Activated CD4-positive, alpha-beta T cell treated with anti-CD3 and anti-CD28 coated beads, Interleukin-2, Interleukin-6, amounts not matched to agents 100 ng/mL and 50 ng/mL, durations not matched to agents 16 hours and 8 hours (primary cell): ENCODE data around the gene ZNF283.
"Not testable (repeated sequence)": the region's sequence is repeated elsewhere in the genome, so short reads cannot be mapped to it uniquely, and the experiment has no call there.

Source experiments
- DNase-seq: peaks from one replicate; pipeline ENCODE4 v3.0.0-alpha.2; 2020

Gene ZNF283

DNA sequence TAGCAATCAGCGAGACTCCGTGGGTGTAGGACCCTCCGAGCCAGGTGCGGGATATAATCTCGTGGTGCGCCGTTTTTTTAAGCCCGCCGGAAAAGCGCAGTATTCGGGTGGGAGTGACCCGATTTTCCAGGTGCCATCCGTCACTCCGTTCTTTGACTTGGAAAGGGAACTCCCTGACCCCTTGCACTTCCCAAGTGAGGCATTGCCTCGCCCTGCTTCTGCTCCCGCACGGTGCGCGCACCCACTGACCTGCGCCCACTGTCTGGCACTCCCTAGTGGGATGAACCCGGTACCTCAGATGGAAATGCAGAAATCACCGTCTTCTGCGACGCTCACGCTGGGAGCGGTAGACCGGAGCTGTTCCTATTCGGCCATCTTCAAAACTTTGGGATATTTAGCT, 39.8 kb downstream of the ZNF283 start:
- not testable (repeated sequence) for DNase-seq

DNA sequence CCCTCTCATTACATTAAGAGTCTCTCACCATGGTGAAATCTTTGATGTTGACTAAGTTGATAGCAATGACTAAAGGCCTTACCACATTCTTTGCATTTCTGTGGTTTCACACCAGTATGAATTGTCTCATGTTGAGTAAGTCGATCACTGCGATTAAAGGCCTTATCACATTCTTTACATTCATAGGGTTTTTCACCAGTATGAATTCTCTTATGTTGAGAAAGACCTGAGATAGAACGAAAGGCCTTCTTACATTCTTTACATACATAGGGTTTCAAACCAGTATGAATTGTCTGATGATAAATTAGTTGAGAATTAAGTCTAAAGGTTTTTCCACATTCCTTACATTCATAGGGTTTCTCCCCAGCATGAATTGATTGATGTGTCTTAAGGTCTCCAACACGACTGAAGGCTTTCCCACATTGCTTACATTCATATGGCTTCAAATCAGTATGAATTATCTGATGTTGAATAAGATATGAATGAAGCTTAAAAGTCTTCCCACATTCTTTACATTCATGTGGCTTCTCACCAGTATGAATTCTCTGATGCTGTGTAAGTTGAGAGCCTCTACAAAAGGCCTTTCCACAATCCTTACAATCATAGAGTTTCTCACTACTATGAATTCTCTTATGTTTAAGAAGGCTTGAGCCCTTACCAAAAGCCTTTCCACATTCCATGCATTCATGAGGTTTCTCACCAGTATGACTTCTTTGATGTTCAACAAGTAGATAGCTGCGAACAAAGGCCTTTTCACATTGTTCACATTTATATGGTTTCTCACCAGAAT, 45.6 kb downstream of the ZNF283 start:
- DNase-seq = no peak

DNA sequence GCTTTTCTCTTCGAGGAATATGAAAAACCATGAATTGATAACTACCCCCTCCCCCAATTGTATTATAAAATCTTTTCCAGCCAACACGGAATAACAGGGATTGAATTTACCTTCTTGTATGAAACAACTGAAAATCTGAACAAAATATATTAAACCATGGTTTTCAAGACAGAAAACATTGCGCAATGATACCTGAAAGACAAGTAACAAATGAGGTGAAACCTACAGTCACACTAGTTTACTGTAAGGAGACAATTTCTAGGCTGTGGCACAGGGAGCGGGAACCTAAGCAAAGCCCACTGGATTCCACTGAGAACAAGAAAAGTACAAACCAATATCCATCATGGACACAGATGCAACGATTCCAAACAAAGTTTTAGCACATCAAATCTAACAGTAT, 53.4 kb downstream of the ZNF283 start:
- no peak for DNase-seq

DNA sequence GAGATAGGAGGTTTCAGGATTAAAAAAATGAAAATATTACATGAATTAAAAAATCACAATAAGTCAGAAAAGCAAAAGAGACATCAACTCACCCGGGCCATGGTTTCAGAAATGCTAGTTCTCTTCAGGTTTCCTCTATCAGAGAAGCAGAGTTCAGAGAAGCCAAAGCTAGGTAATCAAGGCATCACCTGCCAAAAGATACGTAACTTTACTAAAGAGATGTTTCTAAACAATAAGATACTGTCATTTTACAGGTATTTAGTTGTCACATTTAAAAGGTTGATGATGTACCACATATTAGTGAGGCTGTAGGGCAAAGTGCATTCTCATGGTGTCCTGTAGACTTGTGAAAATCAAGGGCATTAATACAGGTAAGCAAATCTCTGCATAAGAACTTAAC, 56.7 kb downstream of the ZNF283 start, which contains the start of gene ZNF404:
Gene ZNF404 (minus strand): TSS at position 101 of the 400 bp plus-strand sequence.
- DNase-seq = no peak

DNA sequence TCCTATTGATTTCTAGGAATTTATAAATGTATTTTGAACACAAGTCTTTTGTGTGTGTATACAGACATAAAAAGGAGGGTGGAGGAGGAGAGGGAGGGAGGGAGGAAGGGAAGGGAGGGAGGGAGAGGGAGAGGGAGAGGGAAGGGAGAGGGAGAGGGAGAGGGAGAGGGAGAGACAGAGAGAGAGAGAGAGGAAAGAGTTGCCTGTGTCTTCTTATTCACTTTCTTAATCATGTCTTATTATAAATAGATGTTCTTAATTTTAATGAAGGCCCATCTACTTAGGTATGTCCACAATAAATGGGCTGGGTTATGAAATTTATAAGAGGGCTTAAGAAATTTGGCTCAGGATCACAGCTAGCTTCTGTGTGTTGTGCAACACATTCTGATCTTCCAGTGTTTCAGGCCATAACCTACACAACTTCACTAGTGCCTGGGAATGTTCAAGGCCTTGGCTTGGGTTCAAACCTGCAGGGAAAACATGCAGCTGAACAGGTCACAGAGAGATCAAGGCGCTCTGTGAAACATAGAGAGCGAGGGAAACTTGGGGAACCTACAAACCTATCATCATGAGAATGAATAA, 68.7 kb downstream of the ZNF283 start:
- no peak for DNase-seq
